Sigmoid colon (tissue), 7 donors: Measurements from ENCODE around the gene CNOT4. TPM values are rescaled to one million over a fixed set of nuclear protein-coding genes. Genes with fewer than 3 reads are reported as not detected.

Experiments
- DNase-seq: peaks from one replicate; pipeline ENCODE4 v3.0.0-alpha.2; 2019
- H3K27ac ChIP-seq, 4 donors: fragments of 200-600 bp; sonication (generic); one replicate each; pipeline ENCODE4 v1.5.1; 2016 to 2019; ENCODE audit warnings: mild to moderate bottlenecking in 1 of 4
- H3K27me3 ChIP-seq, 3 donors: fragments of 200-600 bp; sonication (generic); one replicate each; pipeline ENCODE4 v1.5.1; 2019; ENCODE audit warnings: mild to moderate bottlenecking in 1 of 3
- H3K36me3 ChIP-seq, 4 donors: fragments of 200-600 bp; sonication (generic); one replicate each; pipeline ENCODE4 v1.5.1; 2016 to 2019
- H3K4me1 ChIP-seq, 4 donors: fragments of 200-600 bp; sonication (generic); one replicate each; pipeline ENCODE4 v1.5.1; 2017 to 2019
- H3K4me3 ChIP-seq, 4 donors: fragments of 200-600 bp; sonication (generic); one replicate each; pipeline ENCODE4 v1.5.1; 2017 to 2019; ENCODE audit warnings: mild to moderate bottlenecking in 2 of 4, moderate library complexity in 1 of 4
- H3K9me3 ChIP-seq, 4 donors: fragments of 200-600 bp in 3 of 4; sonication (generic) in 3 of 4; one replicate each; pipeline versions ENCODE4 v1.5.1 to v1.6.1; 2013 to 2019
- CTCF ChIP-seq, 4 experiments: fragments of 450-650 bp in 3 of 4; fragments of 200-600 bp in 1 of 4; IDR thresholded peaks; one replicate each; pipeline ENCODE4 v1.5.1; 2016 to 2019; ENCODE audit warnings: antibody characterized with exemption in 4 of 4, mild to moderate bottlenecking in 3 of 4, moderate library complexity in 2 of 4
- EP300 ChIP-seq, 4 donors: sonication (generic); formaldehyde crosslinking; IDR thresholded peaks; one replicate each; pipeline ENCODE4 v1.6.1; 2017; ENCODE audit warnings: antibody characterized with exemption in 4 of 4
- POLR2A ChIP-seq, 2 donors: fragments of 450-650 bp; IDR thresholded peaks; one replicate each; pipeline ENCODE4 v1.6.1; 2016; ENCODE audit warnings: antibody characterized with exemption in 2 of 2, mild to moderate bottlenecking in 2 of 2, moderate library complexity in 2 of 2
- POLR2AphosphoS5 ChIP-seq, 4 donors: sonication (generic); formaldehyde crosslinking; IDR thresholded peaks; one replicate each; pipeline ENCODE4 v1.6.1; 2017; ENCODE audit warnings: antibody characterized with exemption in 4 of 4
- WGBS, 2 donors: extraction: QIAGEN DNeasy Blood & Tissue Kit; methylation state at CpG; one replicate each; pipeline ENCODE4 v1.1.7; 2013; 5-methylcytosine and 5-hydroxymethylcytosine counted together
- intact Hi-C: fragments of 100-400 bp; cut with DNase I; formaldehyde crosslinking; loops from one replicate; pipeline ENCODE4 v1.15.1; 2023
- polyA plus RNA-seq, 3 donors: library from polyadenylated mRNA; stranded (reverse); fragments of 200-250 nt; gene quantifications; one replicate each; pipeline ENCODE4 v1.2.3, GENCODE V29; 2013
- total RNA-seq, 4 donors: library from RNA; depleted of rRNA; stranded (reverse); fragments of >200 nt; gene quantifications; one replicate each; pipeline ENCODE4 v1.1.0, GENCODE V29; 2016
- donor health status: healthy with polysubstance abuse.
- donor health status: Bipolar disorder and iron deficiency.
- donor health status: healthy.

The CNOT4 gene
- total and polyA plus RNA-seq, 7 donors, result 4.2 to 31.6 (median 23.5) TPM

- no peak overlapping the region for H3K27ac ChIP-seq
- no peaks in the 10 kb centered on the region for H3K27me3 ChIP-seq
- intact Hi-C loops, result no loop called here
- WGBS, 2 donors, result 95 to 97% methylated on average over 7 of the region's 7 CpGs
- H3K9me3 ChIP-seq, result no peaks in the 10 kb centered on the region
- H3K4me3 ChIP-seq, result no peak overlapping the region
- DNase-seq, result no peak
- no peaks in the 10 kb centered on the region for H3K4me1 ChIP-seq
- peaks cover 0 to 13% (median 6%) of the 10 kb centered on the region in 4 donors for H3K36me3 ChIP-seq
- no peak for TF ChIP-seq POLR2A (IDR thresholded peaks at IDR 0.05)
- TF ChIP-seq EP300 (IDR thresholded peaks at IDR 0.05), result no peak
- TF ChIP-seq CTCF (IDR thresholded peaks at IDR 0.05), result no peak
- no peak for TF ChIP-seq POLR2AphosphoS5 (IDR thresholded peaks at IDR 0.05)
These were observed 147.0 kb downstream of the CNOT4 start for GRCh38 chr7:135362871-135363270.

- Histone ChIP-seq H3K36me3 (peaks cover 0 to 13% (median 6%) of the 10 kb centered on the region in 4 donors), H3K27me3 (no peaks in the 10 kb centered on the region), H3K4me3 (no peak overlapping the region), H3K9me3 (no peaks in the 10 kb centered on the region), H3K27ac (no peak overlapping the region), H3K4me1 (no peaks in the 10 kb centered on the region)
- intact Hi-C loops, result no loop called here
- TF ChIP-seq EP300 (IDR thresholded peaks at IDR 0.05) (no peak), CTCF (IDR thresholded peaks at IDR 0.05) (no peak), POLR2AphosphoS5 (IDR thresholded peaks at IDR 0.05) (no peak), POLR2A (IDR thresholded peaks at IDR 0.05) (no peak)
- DNase-seq, result no peak
- 55 to 65% methylated on average over 5 of the region's 5 CpGs for WGBS, 2 donors
These were observed 148.1 kb downstream of the CNOT4 start for GRCh38 chr7:135361788-135362187.

GRCh38 chr7:135359615-135360014, 150.3 kb downstream of the CNOT4 start:
- Histone ChIP-seq H3K36me3 (peaks cover 0 to 13% (median 6%) of the 10 kb centered on the region in 4 donors), H3K27ac (no peak overlapping the region), H3K4me1 (no peaks in the 10 kb centered on the region), H3K27me3 (no peaks in the 10 kb centered on the region), H3K4me3 (no peak overlapping the region), H3K9me3 (no peaks in the 10 kb centered on the region)
- intact Hi-C loops, result no loop called here
- DNase-seq, result no peak
- 55 to 65% methylated on average over 5 of the region's 5 CpGs for WGBS, 2 donors
- TF ChIP-seq POLR2A (IDR thresholded peaks at IDR 0.05), result no peak
- no peak for TF ChIP-seq POLR2AphosphoS5 (IDR thresholded peaks at IDR 0.05)
- no peak for TF ChIP-seq EP300 (IDR thresholded peaks at IDR 0.05)
- TF ChIP-seq CTCF (IDR thresholded peaks at IDR 0.05), result no peak

- Histone ChIP-seq H3K27ac (no peak overlapping the region), H3K4me1 (no peaks in the 10 kb centered on the region), H3K36me3 (no peaks in the 10 kb centered on the region), H3K27me3 (no peaks in the 10 kb centered on the region), H3K9me3 (no peaks in the 10 kb centered on the region), H3K4me3 (no peak overlapping the region)
- WGBS, 2 donors, result 55 to 70% methylated on average over 4 of the region's 4 CpGs
- no peak for DNase-seq
- intact Hi-C loops, result no loop called here
- TF ChIP-seq EP300 (IDR thresholded peaks at IDR 0.05) (no peak), CTCF (IDR thresholded peaks at IDR 0.05) (no peak), POLR2A (IDR thresholded peaks at IDR 0.05) (no peak), POLR2AphosphoS5 (IDR thresholded peaks at IDR 0.05) (no peak)
These were observed 154.4 kb downstream of the CNOT4 start for GRCh38 chr7:135355377-135356048.

- 91 to 92% methylated on average over 3 of the region's 3 CpGs for WGBS, 2 donors
- H3K9me3 ChIP-seq, result no peaks in the 10 kb centered on the region
- H3K4me1 ChIP-seq, result no peaks in the 10 kb centered on the region
- intact Hi-C loops, result no loop called here
- TF ChIP-seq POLR2AphosphoS5 (IDR thresholded peaks at IDR 0.05) (no peak), POLR2A (IDR thresholded peaks at IDR 0.05) (no peak), CTCF (IDR thresholded peaks at IDR 0.05) (no peak), EP300 (IDR thresholded peaks at IDR 0.05) (no peak)
- H3K27ac ChIP-seq, result no peak overlapping the region
- no peak for DNase-seq
- no peak overlapping the region for H3K4me3 ChIP-seq
- H3K36me3 ChIP-seq, result no peaks in the 10 kb centered on the region
- no peaks in the 10 kb centered on the region for H3K27me3 ChIP-seq
These were observed 156.1 kb downstream of the CNOT4 start for GRCh38 chr7:135353832-135354231.
